Stimulated activated CD4-positive, alpha-beta T cell treated with anti-CD3 and anti-CD28 coated beads, Interleukin-4, amount 100 ng/mL, for 4 hours (primary cell): ENCODE results near the gene EXOSC3.
"Not testable (repeated sequence)": the region's sequence is repeated elsewhere in the genome, so short reads cannot be mapped to it uniquely, and the experiment has no call there.

ENCODE experiments used
- DNase-seq, 2 experiments: peaks; one replicate each; pipeline ENCODE4 v3.0.0-alpha.2; 2020

EXOSC3 gene

DNA sequence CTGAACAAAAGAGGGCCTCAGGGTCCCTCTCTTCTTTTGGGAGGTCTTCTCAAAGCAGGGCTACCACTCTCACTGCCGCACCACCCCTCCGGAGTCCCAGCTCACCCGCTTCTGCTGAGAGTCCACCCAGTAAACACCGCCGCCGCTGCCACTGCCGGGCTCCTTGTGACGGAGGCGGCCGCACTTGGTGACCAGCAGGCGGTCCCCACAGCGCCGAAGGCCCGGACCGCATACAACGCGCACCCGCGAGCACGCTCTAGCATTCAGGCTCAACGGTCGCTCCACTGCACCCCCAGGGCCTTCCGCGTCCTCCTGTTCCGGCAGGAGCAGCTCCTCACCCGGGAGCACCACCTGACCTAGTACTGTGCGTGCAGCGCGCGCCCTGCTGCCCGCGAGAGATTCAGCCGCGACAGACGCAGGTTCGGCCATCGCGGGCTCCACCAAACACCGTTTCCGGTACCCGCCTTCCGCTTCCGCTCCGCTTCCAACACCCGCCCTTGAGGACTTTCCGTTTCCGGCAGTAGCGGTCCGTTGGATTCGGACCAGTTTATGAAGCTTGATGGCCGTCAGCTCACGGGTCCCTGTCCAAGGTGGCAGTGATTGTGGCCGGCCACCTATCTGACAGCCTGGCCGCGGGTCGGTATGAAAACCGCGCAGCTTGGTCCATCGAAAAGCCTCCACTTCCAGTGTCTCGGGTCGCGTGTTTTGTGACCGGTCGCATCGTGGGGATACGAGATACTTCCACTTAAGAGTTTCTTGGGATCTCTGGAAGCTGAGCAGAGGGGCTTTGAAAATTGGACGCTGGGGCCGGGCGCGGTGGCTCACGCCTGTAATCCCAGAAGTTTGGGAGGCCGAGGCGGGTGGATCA is at the start of gene EXOSC3:
TSS of gene EXOSC3 (minus strand) at position 449 of the 868 bp plus-strand sequence. CDS start at position 429, 20 bp downstream.
- DNase-seq: peak; percentile 77 to 80

DNA sequence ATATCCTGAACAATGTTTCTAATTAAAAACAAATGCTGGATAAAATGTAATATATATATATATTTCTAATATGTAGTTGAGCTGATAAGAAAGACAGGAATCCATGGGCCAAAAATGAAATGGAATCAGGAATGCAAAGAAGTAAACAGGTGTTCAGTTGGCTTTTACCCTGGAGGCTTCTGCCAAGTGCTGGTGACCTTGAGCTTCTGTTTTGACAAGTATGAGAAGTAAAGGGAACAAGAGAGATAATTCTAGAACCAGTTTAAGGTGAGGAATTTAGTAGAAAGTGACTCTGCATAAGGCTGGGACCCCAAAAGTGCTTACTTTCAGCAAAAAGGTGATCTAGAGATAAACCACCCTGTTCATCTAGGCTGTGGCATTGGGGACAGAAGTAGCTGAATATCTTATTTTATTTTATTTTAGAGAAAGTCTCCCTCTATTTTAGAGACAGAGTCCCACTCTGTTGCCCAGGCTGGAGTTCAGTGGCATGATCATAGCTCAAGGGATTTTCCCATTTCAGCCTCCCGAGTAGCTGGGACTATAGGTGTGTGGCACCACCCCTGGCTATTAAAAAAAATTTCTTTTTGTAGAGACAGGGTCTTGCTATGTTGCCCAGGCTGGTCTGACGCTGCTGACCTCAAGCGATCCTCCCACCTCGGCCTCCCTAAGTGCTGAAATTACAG is 42.8 kb upstream of the EXOSC3 start:
- no peak for DNase-seq

DNA sequence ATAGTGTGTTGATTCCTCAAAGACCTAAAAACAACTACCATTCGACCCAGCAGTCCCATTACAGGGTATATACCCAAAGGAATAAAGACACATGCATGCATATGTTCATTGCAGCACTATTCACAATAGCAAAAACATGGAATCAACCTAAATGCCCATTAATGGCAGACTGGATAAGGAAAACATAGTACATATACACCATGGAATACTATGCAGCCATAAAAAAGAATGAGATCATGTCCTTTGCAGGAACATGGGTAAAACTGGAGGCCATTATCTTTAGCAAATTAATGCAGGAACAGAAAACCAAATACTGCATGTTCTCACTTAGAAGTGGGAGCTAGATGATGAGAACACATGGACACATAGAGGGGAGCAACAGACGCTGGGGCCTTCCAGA is 40.3 kb upstream of the EXOSC3 start:
- DNase-seq: not testable (repeated sequence)

GRCh38 chr9:37820142-37820541 is 35.3 kb upstream of the EXOSC3 start:
- no peak for DNase-seq

DNA sequence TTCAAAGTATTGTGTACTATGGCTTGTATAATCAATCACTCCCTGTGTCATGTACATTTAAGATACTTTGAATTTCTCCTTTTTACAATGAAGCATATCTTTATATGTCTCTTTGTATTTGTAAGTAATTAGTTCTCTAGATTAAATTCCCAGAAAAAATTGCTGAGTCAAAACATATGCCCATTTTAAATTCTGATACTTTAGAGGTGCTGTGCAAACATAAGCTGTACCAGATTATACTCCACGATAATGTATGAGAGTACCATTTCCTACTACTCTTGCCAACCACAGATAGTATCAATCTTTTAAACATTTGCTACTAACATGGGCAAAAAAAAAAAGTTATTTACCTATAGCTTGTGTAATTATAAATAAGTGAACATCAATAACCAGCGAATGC is 34.0 kb upstream of the EXOSC3 start:
- no peak for DNase-seq

- no peak for DNase-seq
Observed at GRCh38 chr9:37812773-37813379, 28.0 kb upstream of the EXOSC3 start.

DNA sequence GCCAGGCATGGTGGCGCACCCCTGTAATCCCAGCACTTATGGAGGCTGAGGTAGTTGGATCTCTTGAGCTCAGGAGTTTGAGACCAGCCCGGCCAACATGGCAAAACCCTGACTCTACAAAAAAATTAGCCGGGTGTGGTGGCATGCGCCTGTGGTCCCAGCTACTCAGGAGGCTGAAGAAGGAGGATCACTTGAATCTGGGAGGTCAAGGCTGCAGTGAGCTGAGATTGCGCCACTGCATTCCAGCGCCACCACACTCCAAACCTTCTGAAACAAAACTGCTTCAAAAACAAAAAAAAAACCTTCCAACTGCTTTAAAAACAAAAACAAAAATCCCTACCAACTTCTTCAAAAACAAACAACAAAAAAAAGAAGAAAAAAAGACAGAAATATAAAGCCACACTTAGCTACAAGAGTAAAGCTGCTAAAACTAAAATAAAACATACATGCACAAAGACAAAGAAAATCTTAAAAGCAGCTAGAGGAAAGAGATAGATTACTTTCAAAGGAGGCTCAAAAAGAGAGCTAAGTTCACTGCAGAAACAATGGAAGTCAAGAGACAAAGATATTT is 27.1 kb upstream of the EXOSC3 start:
- DNase-seq: no peak

- not testable (repeated sequence) for DNase-seq
Observed at GRCh38 chr9:37809676-37810075, 24.8 kb upstream of the EXOSC3 start.

GRCh38 chr9:37806271-37806670 is 21.4 kb upstream of the EXOSC3 start:
- DNase-seq: no peak

DNA sequence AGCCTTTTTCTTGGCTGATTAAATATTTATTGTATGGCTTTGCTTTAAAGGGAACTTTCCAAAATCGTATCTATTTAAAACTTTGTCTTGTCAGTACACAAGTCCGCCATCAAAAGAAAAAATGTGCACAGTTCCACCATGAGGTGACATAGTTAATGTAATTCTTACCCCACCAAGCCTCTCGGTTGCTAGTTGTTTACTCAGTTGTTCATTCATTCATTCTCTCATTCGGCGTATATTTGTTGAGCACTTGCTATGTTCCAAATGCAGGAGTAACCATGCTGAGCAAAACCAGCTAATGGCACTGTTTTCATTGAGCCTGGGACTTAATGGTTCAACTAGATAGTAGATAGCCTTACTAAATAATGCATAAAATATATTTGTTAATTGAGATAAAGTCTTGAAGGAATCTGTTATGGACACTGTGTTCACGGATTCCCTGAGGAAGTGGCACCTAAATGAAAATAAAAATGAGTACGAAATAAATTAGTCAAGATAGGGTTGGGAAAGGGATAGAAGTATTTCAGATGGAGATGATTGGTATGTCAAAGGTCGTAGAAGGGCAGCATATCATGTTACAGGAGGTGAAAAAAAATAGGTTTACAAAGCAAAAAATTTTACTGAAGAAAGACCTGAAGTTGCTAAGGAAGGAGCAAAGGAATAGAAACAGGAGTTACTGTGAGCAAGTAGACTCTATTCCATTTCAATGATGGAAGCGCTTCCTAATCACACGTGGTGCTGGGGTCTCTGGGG is 17.3 kb upstream of the EXOSC3 start:
- DNase-seq: no peak

GRCh38 chr9:37801287-37801850 is 16.5 kb upstream of the EXOSC3 start:
- DNase-seq: peak; percentile 12 to 48

DNA sequence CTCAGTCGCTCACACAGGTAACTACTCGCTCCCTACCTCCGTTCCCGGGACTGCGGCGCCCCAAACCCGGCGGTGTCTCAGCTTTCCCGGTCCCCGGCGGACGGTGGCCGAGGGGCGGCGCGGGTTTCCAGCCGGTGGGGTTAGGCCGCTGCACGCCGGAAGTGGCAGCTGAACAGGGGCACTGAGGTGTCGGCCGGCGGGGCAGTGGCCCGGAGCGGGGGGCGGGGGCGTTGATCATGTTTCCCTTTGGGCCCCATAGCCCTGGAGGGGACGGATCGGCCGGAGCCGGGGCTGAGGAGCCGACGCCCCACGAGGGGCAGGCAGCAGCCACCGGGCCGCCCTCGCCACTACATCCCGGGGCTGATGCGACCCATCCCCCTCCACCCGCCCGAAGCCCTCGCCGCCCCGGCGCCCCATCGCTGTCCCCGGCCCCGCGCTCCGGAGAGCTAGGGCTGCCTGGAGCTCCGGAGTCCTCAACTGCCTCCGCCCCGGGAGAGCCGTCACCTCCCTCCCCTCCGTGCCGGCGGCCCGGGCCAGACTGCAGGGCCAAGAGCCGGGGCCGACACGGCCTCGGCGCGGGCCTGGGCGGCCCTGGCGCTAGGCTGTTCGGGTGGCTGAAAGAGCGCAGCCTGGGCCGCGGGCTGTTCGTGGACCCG is 15.9 kb upstream of the EXOSC3 start, which contains the start of gene DCAF10:
TSS of gene DCAF10 (plus strand) at position 167 of the 656 bp plus-strand sequence. CDS start at position 237, 70 bp downstream.
- peak; percentile 81 to 92 for DNase-seq

DNA sequence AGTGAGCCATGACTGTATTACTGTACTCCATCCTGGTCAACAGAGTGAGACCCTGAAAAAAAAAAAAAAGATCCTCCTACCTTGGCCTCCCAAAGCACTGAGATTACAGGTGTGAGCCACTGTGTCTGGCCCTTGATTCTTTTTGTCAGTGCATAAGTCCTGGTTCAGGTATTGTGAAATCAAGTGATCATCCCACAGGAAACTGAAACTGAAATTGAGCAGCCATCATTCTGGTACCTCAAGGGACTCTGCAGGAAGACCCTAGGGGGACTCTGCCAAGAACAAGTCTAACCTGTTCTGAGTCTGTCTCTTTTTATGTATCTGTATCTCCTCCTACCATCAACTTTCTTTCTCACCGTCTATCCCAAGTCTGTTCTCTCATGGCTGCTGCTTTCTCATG is 13.8 kb upstream of the EXOSC3 start:
- no peak for DNase-seq

GRCh38 chr9:37796232-37796631 is 11.4 kb upstream of the EXOSC3 start:
- no peak for DNase-seq

DNA sequence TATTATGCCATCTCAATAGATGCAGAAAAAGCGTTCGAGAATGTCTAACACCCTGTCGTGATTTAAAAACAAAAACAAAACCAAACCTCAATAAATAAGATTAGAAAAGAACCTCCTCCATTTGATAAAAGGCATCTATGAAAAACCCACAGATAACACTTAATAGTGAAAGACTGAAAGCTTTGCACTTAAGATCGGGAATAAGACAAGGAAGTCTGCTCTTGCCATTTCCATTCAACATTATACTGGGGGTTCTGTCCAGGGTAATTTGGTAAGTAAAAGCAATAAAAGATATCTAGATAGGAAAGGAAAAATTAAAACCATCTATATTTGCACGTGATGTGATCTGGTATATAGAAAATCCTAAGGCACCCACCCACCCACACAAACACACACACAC is 7.3 kb upstream of the EXOSC3 start:
- no peak for DNase-seq

DNA sequence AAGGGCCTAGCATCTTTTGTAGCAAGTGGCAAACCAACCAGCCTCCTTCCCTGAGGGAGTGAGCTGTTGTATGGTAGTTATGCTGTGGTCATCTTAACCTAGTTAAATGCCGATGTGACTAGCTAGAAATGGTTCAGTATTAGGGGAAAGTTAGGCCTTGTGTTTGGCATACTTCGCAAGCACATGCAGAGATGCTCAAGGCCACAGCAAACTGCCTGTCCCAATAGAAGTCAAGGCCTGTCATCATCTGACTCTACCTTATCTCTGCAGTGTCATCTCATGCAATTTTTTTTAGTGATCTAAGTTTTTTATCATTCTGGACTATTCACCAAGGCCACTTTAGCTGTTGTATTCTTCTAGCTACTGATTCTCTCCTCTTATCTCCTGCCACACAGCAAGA is 5.2 kb upstream of the EXOSC3 start:
- DNase-seq: no peak

DNA sequence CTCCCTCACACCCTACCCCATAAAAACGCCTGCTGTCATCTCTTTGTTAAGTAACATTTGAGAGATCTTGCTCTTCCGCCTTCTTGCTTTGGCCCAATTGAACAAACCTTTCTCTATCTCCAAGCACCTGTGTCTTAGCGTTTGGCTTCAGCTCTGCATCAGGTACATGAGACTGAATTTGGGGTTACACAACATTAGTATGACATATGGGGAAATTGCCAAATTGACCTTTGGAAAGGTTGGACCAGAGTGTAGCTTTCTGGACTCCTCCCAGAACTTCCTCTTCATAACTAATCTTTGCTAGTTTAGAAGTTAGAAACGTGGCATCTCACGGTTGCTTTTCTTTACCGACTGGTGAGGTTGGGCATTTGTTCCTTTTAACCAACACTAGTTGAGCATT is 3.5 kb upstream of the EXOSC3 start:
- no peak for DNase-seq

DNA sequence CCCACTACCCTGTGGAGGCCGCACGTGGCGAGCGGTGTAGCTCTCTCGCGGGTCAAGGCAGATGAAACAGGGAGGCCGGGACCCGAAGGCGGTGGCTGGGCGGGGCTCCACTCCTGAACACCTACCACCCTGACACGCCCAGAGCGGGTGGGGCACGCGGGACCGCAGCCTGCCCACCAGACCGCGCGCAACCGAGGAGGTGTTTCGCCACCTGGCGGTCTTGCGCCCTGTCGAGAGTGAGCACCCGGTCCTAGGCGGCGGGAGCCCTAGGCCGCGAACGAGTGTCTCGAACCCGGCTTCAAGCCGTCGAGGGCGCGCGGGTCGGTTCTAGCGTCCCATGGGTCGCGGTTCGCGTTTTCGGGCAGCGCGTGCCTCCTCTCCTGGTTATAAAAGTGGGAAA is 2.2 kb upstream of the EXOSC3 start:
- no peak for DNase-seq

GRCh38 chr9:37784291-37784615 is 611 bp downstream of the EXOSC3 start:
- DNase-seq: no peak

- no peak for DNase-seq
Observed at GRCh38 chr9:37778534-37778933, 6.3 kb downstream of the EXOSC3 start.

DNA sequence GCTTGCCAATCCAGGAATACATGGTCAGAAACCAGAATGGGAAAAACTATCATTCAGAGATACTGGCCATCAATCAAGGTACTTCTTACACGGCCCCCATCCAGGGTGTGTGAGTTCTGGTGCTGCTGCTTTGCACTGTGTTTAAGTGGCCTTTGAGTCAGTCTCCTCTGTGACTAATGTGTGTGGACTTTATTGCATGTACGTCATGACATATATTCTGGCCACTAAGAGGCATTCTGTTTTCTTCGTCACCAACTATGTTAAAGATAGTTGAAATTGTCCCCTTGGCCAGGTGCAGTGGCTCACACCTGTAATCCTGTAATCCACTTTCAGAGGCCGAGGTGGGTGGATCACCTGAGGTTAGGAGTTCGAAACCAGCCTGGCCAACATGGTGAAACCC is 8.5 kb downstream of the EXOSC3 start:
- DNase-seq: no peak
